HCT116 (cell line): Measurements from ENCODE around the gene CDC14A.

Experiments used
- SIN3A ChIP-seq: IDR thresholded peaks from 2 replicates; pipeline ENCODE4 v1.6.1; 2012; ENCODE audit warnings: low read depth
- TF ChIP-seq, protein P1 (sequence below), 3 experiments: fragments of 200-600 bp in 1 of 3; sonication (generic) in 1 of 3; IDR thresholded peaks in 2 of 3; conservative IDR thresholded peaks in 1 of 3; 2 replicates each; pipeline ENCODE4 v1.5.1; 2012 to 2017; ENCODE audit warnings: low read depth in 2 of 3, low read length in 2 of 3, antibody characterized with exemption in 1 of 3, borderline replicate concordance in 1 of 3, control low read depth in 1 of 3, mild to moderate bottlenecking in 1 of 3, mixed read lengths in 1 of 3, mixed run types in 1 of 3, moderate library complexity in 1 of 3; ENCODE audit not compliant: insufficient read depth in 1 of 3

DNA sequence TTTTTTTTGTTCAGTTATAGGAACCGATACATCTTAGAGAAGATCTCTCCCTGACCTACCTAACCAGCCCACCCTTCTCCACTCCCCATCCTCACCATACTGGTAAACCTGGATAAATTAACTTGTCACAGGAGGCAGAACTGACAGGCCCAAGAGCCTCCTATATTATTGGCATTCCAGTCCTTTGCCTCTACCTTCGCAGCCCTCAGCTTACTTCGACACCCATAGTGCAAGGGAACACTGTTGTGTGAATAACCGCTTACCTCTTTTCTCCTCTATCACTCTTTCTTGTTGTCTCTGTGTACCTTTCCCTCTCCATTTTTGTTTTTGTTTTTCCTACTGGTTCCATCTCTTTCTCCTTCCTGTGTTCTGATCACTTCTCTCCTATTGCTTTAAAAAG, 58.7 kb downstream of the CDC14A start:
- TF ChIP-seq, protein P1, sequence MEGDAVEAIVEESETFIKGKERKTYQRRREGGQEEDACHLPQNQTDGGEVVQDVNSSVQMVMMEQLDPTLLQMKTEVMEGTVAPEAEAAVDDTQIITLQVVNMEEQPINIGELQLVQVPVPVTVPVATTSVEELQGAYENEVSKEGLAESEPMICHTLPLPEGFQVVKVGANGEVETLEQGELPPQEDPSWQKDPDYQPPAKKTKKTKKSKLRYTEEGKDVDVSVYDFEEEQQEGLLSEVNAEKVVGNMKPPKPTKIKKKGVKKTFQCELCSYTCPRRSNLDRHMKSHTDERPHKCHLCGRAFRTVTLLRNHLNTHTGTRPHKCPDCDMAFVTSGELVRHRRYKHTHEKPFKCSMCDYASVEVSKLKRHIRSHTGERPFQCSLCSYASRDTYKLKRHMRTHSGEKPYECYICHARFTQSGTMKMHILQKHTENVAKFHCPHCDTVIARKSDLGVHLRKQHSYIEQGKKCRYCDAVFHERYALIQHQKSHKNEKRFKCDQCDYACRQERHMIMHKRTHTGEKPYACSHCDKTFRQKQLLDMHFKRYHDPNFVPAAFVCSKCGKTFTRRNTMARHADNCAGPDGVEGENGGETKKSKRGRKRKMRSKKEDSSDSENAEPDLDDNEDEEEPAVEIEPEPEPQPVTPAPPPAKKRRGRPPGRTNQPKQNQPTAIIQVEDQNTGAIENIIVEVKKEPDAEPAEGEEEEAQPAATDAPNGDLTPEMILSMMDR (IDR thresholded peaks at IDR 0.05 in 2 of 3, conservative IDR thresholded peaks at IDR 0.05 in 1 of 3; ENCODE audit: borderline replicate concordance in 1 of 3, insufficient read depth in 1 of 3, low read depth in 2 of 3, low read length in 2 of 3) = no peak
- TF ChIP-seq SIN3A = no peak
